HG02852 (cell line): ENCODE data around the gene APOL1.
"Not testable (repeated sequence)": the region's sequence is repeated elsewhere in the genome, so short reads cannot be mapped to it uniquely, and the experiment has no call there.

Experiments used
- ATAC-seq: cut with Tn5 transposase; IDR thresholded peaks from one replicate; pipeline ENCODE4 v1.9.1; 2021; ENCODE audit warnings: mild to moderate bottlenecking, moderate library complexity; ENCODE audit not compliant: unreplicated experiment

APOL1 gene

DNA sequence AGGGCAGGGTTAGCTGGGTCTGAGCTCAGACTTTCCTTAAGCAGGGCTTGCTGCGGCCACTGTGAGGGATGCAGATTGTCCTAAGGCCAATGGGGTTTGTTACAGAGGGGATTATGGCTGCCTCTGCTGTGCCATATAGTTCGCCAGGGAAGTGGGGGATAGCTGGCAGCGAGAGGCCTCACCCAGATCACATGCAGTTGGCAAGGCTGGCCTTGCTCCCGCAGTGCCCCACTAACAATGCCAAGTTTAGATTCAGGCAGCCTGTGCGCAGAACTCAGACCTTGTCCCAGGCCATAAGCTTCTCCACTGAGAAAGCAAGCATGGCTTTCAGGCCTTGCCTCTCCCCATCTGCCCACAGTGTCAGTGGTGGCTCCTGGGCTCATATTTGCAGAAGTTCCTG, 8.9 kb upstream of the APOL1 start:
- ATAC-seq, result no peak

DNA sequence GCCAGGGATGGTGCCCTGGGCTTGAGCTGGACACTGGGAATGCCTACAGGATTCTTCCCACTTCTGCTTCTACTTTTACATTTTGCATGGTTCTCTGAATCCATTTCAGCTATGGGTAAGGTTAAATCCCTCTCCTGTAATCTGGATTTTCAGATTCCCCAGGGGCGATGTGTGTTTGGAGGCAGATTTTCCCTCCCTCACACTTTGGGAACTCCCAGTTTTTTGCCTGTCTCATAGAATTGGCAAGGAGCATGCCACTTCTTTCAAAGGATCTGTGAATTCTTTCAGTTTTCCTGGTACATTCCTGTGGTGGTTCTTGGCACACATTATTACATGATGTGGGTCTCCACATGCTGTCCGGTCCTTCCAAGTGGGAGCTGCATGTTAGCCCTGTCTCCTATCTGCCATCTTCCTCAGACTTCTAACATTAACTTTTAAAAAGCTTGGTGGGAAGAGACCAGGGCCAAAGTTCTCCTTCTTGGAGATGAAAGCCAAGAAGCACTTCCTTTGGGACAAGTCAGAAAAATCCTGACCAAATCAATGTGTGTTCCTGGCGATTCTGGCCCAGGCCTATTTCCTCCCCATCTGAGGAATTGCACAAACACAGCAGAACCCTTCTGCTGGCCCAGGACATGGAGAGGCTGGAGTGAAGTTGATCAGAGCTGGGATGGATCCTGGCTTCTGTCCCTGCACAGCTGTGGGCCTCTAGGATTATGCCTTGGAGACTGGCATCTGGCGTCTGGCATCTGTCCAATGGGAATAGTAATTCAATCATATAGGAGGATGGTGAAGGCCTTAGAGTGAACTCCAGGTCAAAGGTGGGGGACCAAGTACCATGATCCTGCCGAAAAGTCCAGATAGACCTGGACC, 8.2 kb upstream of the APOL1 start:
- ATAC-seq, result no peak

DNA sequence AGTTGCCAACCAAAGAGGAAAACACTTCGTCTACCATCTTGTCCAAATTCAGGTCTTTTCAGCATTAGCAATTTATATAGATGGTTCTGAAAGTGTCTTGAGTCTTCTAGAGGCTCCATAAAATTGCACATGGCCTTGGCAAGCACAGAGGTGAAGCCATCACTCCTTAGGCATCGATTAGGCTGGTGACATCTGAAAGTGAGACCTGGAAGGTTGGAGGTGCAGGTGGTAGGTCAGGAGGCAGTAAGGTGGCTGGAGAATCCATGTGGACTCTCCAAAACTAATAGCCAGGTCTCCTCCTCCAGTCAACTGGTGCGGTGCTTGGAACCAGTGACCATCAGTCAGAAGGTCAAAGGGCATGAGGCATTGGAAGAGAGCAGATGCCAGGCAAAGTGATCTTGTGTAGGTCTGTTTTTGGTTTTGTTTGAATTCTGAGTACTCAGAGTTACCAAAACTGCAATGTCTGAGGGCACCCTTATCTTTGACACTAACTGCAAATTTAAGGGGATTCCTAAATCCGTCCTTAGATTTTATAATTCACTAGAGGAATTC, 7.1 kb upstream of the APOL1 start:
- ATAC-seq, result no peak

DNA sequence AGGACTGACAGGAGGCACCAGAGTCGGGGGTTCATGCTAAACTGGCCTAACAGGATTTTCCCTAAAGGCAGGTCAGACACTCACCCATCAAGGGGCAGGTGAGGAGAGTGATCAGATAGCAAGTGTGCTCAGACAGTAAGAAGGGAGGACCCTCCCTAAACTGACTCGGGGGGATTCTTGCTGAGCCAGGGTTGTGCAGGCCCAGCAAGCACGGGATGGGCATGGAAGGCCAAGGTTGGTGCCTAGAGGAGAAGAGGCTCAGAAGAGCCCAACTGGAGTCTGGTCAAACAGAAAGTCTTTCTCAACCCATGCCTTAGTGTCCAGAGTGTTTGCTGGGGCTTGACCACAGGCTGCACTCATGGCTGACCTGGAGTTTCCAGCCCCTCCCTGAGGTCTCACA, 6.2 kb upstream of the APOL1 start:
- ATAC-seq, result no peak

DNA sequence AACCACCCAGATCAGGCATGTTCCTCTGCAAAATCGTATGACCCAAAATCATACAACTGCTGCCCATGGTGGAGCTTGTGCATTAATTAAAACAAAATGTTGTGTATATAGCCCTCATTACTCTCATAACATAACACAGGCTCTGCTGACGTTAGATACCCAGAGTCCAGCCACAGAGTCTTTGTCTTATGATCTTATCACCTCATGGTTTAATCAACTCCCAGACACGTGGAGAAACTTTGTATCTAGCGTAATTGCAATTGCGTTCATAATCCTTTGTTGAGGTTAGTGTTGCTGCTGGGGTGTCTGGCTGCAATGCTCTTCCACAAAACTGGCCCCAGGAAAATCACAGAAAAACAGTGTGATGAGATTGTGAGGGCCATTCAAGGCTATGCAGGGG, 5.0 kb upstream of the APOL1 start:
- ATAC-seq, result no peak

DNA sequence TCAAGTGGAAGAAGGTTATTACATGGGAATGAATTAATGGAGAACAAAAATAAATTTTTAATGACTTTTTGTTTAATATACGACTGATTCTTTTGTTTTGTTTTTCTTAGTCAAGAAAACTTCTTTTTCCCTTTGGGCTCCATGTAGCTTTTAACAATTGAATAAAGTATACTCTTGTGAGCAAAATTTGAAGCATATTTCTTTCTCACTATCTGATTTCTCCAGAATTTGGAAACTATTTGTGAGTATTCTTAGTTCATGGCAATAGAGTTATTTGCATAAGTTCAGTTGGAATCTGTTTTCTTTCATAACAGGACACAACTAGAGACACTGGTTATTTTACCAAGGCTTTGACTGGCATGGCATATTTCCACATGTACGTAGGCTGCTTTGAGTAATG, 3.8 kb upstream of the APOL1 start:
- ATAC-seq, result no peak

DNA sequence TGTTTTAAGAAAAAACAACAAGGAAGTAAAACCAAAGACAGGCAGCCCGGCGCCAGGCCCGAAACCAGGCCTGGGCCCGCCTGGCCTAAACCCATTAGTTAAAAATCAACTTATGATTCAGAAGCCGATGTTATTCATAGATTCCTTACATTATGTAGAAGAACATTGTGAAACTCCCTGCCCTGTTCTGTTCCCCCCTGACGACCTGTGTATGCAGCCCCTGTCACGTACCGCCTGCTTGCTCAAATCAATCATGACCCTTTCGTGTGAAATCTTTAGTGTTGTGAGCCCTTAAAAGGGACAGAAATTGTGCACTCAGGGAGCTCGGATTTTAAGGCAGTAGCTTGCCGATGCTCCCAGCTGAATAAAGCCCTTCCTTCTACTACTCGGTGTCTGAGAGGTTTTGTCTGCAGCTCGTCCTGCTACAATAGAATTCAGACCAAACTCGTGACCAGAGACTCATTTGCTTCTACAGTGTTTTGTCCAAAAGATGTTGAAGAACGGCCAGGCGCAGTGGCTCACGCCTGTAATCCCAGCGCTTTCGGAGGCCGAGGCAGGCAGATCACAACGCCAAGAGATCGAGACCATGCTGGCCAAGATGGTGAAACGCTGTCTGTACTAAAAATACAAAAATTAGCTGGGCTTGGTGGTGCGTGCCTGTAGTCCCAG, 2.5 kb upstream of the APOL1 start:
- ATAC-seq, result not testable (repeated sequence)

DNA sequence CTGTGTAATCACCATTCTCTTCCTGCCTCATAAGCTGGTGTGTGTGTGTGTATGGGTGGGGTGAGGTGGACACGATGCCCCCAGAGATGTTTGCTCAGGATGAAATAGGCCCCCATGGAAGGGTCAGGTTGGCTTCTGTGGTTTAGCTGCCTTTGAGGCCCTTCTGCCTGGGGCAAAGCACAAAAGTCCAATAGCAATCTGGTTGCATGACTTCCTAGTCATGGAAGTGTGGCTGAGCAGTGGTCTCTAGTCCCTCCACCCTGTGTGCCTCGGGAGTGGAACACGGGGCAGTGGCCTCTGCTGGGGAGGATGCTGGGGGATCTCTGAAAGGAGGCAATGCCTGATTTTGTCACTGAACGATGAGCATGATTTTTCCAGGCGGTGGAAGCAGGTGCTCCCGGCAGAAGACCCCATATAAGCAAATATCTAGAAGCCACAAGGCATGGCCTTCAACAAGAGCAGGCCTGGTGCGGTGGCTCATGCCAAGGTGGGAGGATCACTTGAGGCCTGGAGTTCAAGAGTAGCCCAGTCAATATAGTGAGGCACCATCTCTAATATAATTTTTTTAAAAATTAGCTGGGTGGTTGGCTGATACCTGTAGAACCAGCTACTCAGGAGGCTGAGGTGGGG, 839 bp upstream of the APOL1 start:
- not testable (repeated sequence) for ATAC-seq

DNA sequence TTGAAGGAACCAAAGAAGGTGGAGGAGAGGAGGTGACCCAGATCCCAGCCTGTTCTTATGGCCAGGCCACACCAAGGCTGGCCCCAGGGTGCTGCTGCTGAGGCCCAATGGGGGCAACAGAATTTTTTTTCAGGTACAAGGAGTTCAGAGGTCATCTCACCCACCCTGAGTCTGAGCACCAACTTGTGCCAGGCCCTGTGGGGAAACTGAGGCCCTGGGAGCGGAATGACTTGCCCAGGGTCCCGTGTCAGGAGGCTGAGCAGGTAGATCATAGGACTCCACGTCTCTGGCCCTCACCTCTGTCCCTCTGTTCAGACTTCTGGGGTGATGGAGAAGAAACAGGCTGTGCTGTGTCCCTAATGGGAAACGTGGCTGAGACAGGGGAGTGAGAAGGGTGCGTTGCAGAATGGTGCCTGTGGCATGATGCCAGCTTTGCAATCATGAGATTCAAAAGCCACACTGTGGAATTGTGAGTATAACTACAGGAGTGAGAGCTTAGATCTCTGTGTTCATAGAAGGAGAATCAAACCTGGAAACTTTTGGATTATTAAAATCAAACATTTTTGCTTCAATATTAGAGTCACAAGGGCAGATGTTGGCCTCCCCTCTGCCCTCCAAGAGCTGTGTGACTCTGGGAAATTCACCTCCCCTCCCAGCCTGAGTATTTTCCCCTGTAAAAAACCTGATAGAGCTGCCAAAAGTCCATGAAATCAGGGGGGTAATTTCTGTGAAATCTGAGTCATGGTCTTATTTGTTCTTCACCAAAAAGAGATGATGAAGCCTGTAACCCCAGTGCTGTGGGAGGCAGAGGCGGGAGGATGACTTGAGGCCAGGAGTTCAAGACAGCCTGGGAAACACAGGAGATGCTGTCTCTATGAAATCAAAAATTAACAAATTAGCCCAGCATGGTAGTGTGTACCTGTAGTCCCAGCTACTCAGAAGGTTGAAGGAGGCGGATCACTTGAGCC, 874 bp downstream of the APOL1 start:
- no peak for ATAC-seq

DNA sequence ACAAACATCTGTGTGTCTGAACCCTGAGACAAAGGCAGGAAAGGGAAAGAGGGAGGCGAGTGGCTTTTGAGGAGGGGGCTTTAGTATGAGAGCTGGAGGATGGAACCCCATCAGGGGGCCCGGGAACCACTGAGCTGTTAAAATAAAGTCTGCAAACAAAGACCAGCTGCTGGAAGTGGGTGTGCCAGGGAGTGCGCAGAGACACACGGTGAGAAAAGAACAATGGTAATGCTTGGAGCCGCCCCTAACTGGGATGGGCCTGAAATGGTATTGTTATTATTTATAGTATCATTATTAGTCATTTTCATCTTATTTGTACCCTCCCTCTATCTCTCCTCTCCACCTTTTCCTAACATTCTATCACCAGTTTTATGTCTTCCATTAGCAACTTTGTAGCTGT, 2.6 kb downstream of the APOL1 start:
- not testable (repeated sequence) for ATAC-seq

DNA sequence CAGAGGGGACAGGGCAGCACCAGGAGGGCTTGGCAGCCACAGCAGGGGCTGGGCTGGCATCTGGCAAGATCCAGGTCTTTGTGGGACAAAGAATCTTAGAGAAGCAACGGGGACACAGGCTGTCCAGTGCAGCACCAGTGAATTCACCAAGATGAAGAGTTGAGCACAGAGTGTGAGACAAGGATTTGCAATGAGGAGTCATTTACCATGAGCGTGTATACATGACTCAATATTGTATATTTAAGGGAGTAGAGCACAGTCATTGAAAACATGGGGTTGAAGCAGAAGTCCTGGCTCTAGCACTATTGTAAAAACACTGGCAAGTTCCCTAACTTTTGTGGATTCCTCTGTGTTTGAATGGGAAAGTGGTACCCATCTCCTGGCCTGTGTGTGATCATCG, 3.5 kb downstream of the APOL1 start:
- no peak for ATAC-seq

DNA sequence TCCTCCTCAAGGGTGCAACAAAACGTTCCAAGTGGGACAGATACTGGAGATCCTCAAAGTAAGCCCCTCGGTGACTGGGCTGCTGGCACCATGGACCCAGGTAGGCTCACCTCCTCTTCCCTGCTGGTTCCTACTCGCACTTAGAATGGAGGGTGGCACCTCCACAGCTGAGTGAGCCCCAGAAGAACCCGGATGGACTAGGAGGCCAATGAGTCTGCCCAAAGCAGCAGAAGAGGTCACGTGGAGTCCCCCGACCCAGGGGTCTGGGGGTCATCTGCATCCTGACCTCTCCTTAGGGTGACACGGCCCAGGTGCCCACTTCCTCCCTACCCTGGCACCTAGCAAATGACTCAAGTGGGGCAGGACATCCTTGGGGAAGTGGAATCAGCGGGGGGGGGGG, 4.4 kb downstream of the APOL1 start:
- ATAC-seq, result no peak

DNA sequence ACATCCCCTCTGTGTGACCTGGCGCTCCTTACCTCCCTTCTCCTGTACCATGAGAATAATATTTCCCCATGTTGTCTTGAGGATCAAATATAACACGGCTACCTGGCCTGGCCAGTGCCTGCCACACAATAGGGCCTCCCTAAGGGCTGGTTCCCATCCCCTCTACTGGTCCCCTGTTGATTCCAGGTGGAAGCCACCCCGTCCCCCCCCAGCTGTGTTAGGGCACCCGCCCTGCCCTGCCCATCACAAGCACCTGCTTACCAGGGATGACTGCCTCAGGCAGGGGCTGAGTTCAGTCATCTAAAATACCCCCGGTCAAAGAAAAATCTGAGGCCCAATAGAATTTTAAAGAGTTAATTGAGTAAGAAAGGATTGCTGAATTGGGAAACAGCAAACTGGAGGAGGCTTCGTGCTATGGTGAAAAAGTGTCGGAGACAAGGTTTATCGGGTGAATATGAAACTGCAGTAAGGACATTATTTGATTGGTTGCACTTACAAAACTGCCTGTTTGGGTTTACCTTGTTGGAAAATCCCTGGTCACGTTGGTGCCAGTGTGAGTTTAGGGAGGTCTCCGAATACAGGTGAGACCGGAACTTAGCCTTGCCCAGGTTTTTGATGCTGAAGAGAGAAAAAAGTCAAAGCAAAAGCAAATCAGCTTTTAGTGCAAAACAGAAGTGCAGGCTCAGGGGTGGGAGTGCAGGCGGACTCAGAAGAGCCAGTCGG, 5.2 kb downstream of the APOL1 start:
- ATAC-seq, result no peak

DNA sequence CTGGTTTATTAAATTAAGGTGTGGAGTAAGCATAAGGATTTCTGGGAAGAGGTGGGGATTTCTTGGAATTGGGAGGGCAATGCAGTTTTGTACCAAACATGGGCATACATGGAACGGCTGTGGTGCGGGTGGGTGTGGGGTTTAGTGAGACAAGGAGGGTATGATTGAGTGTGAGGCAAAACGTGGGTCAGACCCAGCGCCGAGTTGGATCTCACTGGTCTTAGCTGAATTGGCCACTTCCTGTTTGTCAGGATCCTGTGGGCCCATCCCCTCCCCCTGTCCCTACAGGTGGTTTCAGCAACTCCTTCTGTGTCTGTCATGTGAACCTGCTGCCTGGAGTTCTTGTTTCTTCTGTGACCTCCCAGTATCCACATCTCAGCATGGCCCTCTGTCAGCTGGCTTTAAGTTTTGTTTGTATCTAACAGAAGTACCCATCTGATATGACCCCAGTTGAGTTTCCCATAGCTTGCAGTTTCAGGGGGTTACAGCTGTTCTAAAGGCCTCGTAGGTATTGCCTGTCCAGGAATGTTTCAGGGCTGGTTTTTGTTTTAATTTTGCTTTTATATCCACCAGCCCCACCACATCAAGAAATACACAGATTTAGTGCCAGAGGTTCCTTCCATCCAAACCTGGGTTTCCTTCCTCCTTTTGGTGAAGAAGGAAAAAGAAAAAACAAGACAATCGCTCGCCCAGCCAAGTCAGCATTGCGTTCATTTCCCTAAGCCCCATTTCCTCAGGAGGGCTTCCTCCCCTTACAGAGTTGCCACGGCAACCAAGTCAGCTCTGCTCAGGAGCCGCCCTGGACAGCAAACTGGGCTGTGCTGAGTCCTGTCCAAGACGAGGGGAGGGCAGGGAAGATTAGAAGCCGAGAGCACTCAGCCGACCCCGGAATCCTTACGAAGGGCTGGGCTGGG, 6.0 kb downstream of the APOL1 start:
- no peak for ATAC-seq

DNA sequence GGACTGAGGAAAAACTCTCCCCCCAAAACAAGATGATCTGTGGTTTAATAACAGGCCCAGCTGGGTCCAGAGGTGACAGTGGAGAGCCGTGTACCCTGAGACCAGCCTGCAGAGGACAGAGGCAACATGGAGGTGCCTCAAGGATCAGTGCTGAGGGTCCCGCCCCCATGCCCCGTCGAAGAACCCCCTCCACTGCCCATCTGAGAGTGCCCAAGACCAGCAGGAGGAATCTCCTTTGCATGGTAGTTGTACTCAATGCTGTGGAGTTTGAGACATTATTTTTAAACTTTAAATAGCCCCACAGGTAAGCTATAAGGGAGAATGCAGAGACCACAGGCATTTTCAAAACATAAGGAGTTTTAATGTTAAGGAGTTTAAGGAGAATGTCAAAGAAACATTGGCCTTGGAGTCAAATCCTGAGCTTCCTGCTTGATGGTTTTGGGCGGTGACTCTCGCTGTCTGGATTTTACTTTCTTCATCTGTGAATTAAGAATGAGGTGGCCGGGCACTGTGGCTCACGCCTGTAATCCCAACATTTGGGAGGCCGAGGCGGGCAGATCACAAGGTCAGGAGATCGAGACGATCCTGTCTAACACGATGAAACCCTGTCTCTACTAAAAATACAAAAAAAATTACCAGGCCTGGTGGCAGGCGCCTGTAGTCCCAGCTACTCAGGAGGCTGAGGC, 6.8 kb downstream of the APOL1 start:
- no peak for ATAC-seq

DNA sequence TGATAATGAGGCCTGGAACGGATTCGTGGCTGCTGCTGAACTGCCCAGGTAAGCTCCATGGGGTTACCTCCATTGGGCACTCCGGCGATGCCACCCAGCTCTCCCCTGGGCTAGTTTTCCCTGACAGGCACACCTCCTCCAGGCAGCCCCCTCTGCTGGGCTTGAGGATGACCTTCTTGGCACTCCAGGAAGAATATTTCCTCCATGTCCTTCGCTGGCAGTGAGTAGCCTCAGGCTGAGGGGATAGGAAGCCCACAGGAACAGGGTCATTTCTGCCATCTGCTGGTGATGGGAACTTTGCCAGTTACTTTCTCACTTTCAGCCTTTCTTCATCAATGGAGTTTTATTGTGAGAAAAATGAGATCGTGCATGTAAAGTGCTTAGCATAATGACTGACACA, 8.7 kb downstream of the APOL1 start:
- not testable (repeated sequence) for ATAC-seq

DNA sequence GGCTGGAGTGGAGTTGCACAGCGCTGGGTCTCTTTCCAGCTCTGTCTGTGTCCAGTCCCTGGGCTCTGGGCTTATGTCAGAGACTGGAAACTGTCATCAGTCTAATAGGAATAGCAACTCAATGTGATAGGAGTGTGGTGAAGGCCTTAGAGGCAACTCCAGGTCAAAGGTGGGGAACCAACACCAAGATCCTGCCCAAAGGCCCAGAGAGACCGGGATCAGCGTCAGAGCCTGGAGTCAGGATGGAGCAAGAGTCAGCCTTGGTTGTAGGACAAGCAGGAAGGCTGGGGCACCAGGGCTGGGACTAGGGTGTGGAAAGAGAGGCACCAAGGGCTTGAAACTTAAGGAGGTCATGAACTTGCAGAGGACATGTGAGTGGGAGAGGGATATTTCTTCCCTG, 9.4 kb downstream of the APOL1 start:
- not testable (repeated sequence) for ATAC-seq

DNA sequence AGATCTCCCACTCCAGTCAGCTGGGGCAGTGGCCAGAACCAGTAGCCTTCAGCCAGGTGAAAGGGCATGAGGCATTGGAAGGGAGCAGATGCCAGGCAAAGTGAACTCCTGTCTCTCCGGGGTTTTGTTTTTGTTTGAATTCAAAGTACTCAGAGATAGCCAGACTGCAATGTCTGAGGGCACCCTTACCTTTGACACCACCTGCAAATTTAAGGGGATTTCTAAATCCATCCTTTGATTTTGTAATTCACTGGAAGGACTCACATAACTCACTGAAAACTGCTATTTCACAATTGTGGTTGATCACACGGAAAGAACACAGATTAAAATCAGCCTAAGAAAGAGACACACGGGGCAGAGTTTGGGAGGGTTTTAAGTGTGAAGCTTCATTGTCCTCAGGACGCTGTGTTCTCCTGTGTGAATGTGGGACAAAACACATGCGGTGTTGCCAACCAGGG, 10.3 kb downstream of the APOL1 start:
- ATAC-seq, result not testable (repeated sequence)
